HG03097 (cell line): Measurements from ENCODE around the gene TNRC18.

Experiments used
- ATAC-seq: cut with Tn5 transposase; IDR thresholded peaks from one replicate; pipeline ENCODE4 v1.9.1; 2021; ENCODE audit not compliant: unreplicated experiment, low FRiP score

Gene TNRC18

DNA sequence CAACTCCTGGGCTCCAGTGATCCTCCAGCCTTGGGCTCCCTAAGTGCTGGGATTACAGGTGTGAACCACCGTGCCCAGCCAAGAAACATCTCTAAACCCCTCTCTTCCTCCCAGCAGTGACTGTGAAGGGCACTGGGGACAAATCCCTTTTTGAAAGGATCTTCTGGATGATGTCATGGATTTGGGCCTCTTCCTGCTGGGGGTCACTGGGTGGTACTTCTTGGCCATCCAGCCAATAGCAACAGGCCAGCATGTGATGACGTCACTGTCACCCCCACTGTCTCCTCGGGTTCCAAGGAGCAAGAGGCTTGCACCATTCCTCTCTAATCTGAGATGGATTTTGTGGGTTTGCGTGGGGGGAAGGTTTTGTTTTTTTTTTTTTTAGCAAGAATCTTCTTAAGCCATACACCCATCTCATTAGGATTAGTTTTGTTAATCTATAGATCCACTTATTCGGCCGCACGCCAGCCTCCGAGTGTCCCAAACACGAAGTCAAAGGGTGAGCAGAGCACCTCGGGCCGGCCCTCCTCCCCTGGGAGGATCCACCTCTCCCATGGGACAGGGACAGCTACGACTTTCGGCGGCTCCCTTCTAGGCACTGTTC is 29.4 kb upstream of the TNRC18 start:
- no peak for ATAC-seq

GRCh38 chr7:5452470-5452899 is 28.9 kb upstream of the TNRC18 start:
- ATAC-seq, result no peak

- no peak for ATAC-seq
These were observed 27.8 kb upstream of the TNRC18 start for GRCh38 chr7:5451391-5451790.

DNA sequence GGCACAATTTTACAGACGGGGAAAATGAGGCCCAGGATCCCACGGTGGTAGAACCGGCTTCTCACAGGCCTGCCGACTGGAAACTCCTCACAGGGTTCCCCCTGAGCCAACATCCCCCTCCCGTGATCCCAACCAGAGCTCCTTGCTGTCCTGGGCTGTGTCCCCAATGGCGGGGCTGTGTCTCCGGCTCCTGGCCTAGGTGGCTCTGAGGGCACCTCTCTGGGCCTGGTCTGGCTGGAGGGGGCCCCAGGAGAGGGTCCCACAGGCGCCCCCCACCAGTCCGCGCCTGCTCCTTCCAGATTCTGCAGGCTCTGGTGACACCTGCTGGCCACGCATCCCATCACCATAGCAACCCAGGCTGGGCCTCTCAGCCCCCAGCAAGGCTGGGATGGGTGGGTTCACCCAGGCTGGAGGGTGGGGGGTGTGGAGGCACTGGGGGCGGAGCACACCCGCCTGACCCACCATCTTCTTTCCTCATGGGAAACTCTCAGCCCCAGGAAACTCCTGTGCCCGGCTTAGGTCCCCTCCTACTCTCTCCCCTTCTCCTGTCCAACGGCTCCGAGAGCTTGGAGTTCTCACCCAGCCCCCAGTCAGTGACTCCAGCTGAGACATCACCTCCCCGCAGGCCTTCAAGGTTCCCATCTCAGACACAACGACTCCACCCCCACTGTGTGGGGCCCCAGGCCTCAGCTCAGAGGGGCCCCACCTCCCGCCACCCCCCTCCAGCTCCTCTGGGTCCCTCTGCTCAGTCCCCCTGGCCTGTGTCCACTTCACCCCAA is 27.1 kb upstream of the TNRC18 start:
- no peak for ATAC-seq

DNA sequence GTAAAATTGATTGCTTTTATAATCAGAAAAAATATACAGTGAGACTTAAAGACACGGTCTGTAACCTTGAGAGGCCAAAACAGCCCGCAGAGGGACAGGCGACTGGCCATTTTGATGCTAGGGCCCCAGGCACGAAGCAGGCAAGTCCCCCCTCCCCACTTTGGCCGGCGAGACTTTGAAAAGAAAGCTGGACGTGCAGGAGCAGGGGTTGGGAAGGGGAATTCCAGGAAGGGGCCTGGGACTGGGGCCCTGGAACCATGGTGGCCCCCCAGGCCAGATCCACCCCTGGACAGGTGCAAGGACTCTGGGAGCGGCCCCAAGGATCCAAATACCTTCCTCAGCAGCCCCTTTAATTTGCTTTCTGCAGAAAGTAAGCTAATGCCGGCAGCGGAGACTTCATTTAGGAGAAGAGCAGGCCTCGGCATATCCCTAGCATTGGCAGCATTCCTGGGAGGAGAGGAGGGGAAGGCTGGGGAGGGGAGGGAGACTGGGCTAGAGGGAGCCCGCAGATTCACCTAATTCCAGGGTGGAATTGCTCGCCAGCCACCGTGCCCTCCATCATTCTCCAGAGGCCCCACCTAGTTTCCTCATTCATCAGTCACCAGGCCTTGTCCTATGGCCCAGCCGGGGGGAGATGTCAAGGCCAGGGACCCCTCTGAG is 24.9 kb upstream of the TNRC18 start:
- ATAC-seq, result no peak

DNA sequence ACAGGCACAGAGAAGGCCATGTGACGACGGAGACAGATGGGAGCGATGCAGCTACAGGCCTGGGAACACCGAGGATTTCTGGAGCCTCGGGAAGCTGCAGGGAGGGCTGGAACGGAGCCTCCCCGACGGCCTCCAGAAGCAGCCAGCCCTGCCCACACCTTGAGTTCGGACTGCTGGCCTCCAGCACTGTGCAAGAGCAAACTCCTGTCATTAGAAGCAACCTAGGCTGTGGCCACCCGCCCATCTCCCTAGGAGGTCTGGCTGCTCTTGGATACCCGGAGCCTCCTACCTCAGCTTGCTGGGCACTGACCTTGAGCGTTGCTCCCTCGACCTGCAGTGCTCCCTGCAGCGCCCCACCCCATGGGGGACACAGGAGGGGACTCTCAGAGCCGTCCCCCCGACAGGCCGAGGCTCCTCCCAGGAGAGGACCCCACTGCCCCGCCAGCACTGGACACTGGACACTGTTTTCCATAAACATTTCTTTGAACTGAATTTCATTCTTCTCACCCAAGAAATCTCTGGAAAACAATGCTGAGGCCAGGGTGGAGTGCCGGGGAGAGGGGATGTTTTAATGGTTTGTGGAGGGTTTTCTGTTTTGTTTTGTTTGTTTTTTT is 22.5 kb upstream of the TNRC18 start:
- no peak for ATAC-seq

DNA sequence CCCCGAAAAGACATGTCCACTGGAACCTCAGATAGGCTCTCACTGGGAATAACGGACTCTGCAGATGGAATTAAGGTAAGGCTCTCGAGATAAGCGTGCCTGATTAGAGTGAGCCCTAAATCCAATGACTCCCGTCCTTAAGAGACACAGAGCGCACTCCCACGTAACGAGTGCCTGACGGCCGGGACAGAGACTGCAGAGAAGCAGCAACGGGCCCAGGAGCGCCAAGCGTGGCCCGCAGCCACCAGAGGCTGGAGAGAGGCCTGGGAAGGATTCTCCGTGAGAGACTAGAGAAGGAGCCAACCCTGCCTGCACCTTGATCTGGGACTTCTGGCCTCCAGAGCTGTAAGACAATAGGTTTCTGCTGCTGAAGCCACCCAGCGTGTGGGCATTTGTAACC is 20.0 kb upstream of the TNRC18 start:
- no peak for ATAC-seq

DNA sequence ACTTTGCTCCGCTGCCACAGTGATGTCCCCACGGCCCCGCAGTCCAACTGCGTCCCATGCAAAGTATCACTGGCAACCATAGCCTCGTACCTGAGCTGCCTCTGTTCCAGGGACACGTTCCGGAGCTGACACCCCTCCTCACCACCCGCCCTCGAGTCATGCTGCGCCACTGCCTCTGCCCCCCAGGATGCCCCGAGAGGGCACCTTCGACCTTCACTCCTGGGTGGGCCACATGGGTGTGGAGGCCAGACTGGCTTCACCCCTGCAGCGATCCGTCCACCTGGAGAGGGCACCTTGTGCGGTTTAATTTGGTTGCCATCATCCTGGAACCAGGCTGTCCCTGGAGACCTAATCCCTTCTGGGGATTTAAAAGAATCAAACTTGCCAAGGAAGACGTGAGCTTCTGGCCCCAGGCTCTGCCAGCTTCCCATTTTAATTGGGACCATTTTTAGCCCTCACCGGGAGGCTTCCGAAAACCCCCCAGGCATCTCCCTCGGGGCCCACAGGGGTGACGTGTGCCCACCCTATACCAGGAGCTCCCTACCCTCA is 19.2 kb upstream of the TNRC18 start:
- no peak for ATAC-seq

DNA sequence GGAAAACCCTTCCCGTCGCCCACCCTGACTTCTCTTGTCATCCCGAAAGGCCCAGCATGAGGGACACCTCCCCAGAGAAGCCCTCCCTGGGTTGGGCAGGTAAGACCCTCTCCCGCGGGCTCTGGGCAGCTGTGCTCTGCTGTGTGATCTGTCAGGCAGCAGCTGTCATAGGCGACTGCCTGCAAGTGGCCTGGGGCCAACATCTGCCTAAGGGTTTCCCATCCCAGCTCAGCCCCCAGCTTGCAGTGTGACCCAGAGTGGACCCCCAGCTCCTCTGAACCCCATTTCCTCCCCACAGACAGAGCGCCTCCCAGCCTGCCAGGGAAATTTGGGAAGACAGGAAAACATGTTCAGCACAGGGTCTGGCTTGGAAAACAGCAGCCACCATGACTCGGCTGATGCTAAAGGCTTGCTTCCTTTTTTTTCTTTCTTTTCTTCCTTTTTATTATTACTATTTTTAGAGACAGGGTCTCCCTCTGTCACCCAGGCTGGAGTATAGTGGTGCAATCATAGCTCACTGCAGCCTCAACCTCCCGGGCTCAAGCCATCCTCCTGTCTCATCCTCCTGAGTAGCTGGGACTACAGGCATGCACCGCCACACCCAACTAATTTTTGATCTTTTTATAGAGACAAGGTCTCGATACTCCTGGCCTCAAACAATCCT is 18.3 kb upstream of the TNRC18 start:
- no peak for ATAC-seq

- ATAC-seq, result no peak
These were observed 16.2 kb upstream of the TNRC18 start for GRCh38 chr7:5439572-5440496.

DNA sequence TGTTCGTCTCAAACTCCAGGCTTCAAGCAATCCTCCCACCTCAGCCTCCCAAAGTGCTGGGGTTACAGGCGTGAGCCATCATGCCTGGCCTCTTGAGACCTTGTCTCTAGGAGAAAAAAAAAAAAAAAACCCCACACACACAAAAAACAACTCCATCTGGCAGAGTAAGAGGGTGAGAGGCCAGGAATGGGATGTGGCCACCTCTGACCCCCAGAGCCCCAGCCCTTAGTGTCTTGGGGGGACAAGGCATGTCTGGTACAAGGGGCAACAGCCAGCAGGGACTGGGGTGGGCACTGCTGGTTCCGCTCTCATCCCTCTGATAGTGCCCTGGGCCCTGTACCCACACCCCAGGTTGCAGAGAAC is 15.6 kb upstream of the TNRC18 start:
- ATAC-seq, result no peak

DNA sequence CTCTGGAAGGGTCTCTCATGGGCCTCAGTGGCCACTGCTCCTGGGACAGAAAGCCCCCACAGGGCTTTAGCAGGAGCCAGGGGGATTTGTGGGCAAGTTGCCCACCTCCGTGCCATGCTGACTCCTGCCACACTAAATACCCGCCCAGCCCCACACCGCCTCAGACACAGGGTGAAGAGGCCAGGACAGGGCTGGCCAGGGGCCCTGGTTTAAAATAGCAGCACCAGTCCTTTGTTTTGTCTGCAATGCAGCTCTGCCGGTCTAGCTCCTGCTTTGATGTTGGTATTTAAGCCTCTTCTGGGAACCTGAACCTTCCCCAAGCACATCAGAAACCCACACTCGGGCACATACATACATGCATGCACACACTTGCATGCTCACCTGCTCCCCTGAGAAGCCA is 14.4 kb upstream of the TNRC18 start:
- no peak for ATAC-seq

GRCh38 chr7:5437348-5437892 is 13.8 kb upstream of the TNRC18 start:
- ATAC-seq, result no peak

GRCh38 chr7:5436003-5436678 is 12.5 kb upstream of the TNRC18 start:
- ATAC-seq, result no peak

DNA sequence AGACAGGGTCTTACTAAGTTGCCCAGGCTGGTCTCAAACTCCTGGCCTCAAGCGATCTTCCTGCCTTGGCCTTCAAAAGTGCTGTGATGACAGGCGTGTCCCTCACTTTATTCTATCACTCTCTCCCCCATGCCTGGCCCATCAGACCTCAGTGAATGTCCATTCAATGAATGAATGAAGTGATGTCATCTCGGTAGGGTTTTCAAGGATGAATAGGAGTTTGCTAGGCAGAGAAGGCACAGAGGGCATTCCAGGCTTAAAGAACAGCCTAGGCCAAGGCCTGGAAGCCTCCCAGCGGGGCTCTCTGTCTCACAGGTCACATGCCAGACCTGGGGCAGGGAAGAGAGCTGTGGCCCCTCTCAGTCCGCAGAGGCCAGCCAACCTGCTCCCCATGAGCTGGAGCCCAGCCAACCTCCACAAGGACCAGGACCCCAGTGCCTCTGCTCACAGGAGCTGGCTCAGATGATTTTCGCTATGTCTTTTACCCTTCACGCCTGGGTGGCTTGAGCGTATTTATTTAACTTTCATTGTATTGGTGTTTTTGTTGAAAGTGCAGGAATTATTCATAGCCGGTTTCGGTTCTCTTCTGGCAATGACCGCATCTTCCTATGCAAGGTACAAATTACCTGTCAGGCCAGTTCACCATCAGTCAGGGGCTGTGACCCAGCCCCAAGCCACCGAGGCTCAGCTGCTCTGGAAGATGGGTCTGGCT is 11.8 kb upstream of the TNRC18 start:
- no peak for ATAC-seq

- ATAC-seq, result no peak
These were observed 9.5 kb upstream of the TNRC18 start for GRCh38 chr7:5433181-5433580.

- ATAC-seq, result no peak
These were observed 9.1 kb upstream of the TNRC18 start for GRCh38 chr7:5432691-5433090.

GRCh38 chr7:5431560-5432015 is 8.0 kb upstream of the TNRC18 start:
- no peak for ATAC-seq
